ENCODE results near the gene LYRM2.

Gene LYRM2

GRCh38 chr6:89591745-89592144, 46.8 kb downstream of the LYRM2 start:
- no peak for DNase-seq (ENCODE audit: low read depth)

GRCh38 chr6:89590133-89590532, 48.4 kb downstream of the LYRM2 start:
- DNase-seq (ENCODE audit: low read depth) = no peak

GRCh38 chr6:89589297-89590025, 49.1 kb downstream of the LYRM2 start:
- no peak for DNase-seq (ENCODE audit: low read depth)

GRCh38 chr6:89585154-89585553, 53.4 kb downstream of the LYRM2 start:
- no peak for DNase-seq (ENCODE audit: low read depth)

GRCh38 chr6:89584539-89584938, 54.0 kb downstream of the LYRM2 start:
- DNase-seq (ENCODE audit: low read depth) = no peak

GRCh38 chr6:89583559-89583958, 55.0 kb downstream of the LYRM2 start:
- DNase-seq (ENCODE audit: low read depth) = no peak

- DNase-seq (ENCODE audit: low read depth) = no peak
These were observed 55.8 kb downstream of the LYRM2 start for GRCh38 chr6:89582669-89583325.

GRCh38 chr6:89581689-89582088, 56.9 kb downstream of the LYRM2 start:
- no peak for DNase-seq (ENCODE audit: low read depth)

GRCh38 chr6:89580997-89581666, 57.4 kb downstream of the LYRM2 start:
- no peak for DNase-seq (ENCODE audit: low read depth)

- DNase-seq (ENCODE audit: low read depth) = no peak
These were observed 63.0 kb downstream of the LYRM2 start for GRCh38 chr6:89575562-89575960.

- DNase-seq (ENCODE audit: low read depth) = no peak
These were observed 63.5 kb downstream of the LYRM2 start for GRCh38 chr6:89574910-89575561.

GRCh38 chr6:89567630-89568390, 70.7 kb downstream of the LYRM2 start:
- DNase-seq (ENCODE audit: low read depth) = no peak

- no peak for DNase-seq (ENCODE audit: low read depth)
These were observed 71.5 kb downstream of the LYRM2 start for GRCh38 chr6:89566930-89567629.

- DNase-seq (ENCODE audit: low read depth) = no peak
These were observed 72.3 kb downstream of the LYRM2 start for GRCh38 chr6:89566008-89566800.

GRCh38 chr6:89564752-89565427, 73.7 kb downstream of the LYRM2 start:
- DNase-seq (ENCODE audit: low read depth) = no peak

GRCh38 chr6:89563866-89564265, 74.7 kb downstream of the LYRM2 start:
- no peak for DNase-seq (ENCODE audit: low read depth)

GRCh38 chr6:89562093-89562973, 76.2 kb downstream of the LYRM2 start:
- DNase-seq (ENCODE audit: low read depth) = no peak

- no peak for DNase-seq (ENCODE audit: low read depth)
These were observed 79.1 kb downstream of the LYRM2 start for GRCh38 chr6:89559487-89559886.

- no peak for DNase-seq (ENCODE audit: low read depth)
These were observed 82.7 kb downstream of the LYRM2 start for GRCh38 chr6:89555806-89556205.

Measured in stimulated activated CD8-positive, alpha-beta memory T cell treated with anti-CD3 and anti-CD28 coated beads, Interleukin-15, amount 100 ng/mL, for 1 hour (primary cell).